Osteocyte (in vitro differentiated cells): Measurements from ENCODE around the gene EPN3. TPM values are rescaled to one million over a fixed set of nuclear protein-coding genes. Genes with fewer than 3 reads are reported as not detected.
A peak's percentile ranks its signal among the peaks of the same experiment; 100 is the strongest.

Experiments
- DNase-seq: peaks from one replicate; pipeline ENCODE4 v3.0.0; 2021; ENCODE audit warnings: mixed read lengths; ENCODE audit not compliant: unreplicated experiment; ENCODE audit errors: extremely low spot score
- H3K27ac Mint-ChIP-seq: one replicate; pipeline ENCODE4 v1.8.0; 2021; ENCODE audit warnings: mild to moderate bottlenecking, mixed read lengths; ENCODE audit not compliant: unreplicated experiment
- H3K27me3 Mint-ChIP-seq: one replicate; pipeline ENCODE4 v1.8.0; 2021; ENCODE audit warnings: mixed read lengths; ENCODE audit not compliant: unreplicated experiment
- H3K36me3 Mint-ChIP-seq: one replicate; pipeline ENCODE4 v1.8.0; 2021; ENCODE audit warnings: mixed read lengths; ENCODE audit not compliant: unreplicated experiment
- H3K4me1 Mint-ChIP-seq: one replicate; pipeline ENCODE4 v1.8.0; 2021; ENCODE audit warnings: mixed read lengths; ENCODE audit not compliant: unreplicated experiment
- H3K4me3 Mint-ChIP-seq: one replicate; pipeline ENCODE4 v1.8.0; 2021; ENCODE audit warnings: mild to moderate bottlenecking, moderate library complexity, mixed read lengths; ENCODE audit not compliant: unreplicated experiment
- H3K9me3 Mint-ChIP-seq: one replicate; pipeline ENCODE4 v1.8.0; 2021; ENCODE audit warnings: mixed read lengths; ENCODE audit not compliant: unreplicated experiment
- CTCF ChIP-seq: fragments of 200-600 bp; sonication (generic); IDR thresholded peaks from 2 replicates; pipeline ENCODE4 v1.5.0; 2021; ENCODE audit warnings: antibody characterized with exemption, mild to moderate bottlenecking, moderate library complexity
- total RNA-seq: library from RNA; stranded (reverse); gene quantifications from 2 replicates; pipeline ENCODE4 v1.2.1, GENCODE V29; 2021

EPN3 gene
- total RNA-seq, 1 donor from 2014 or later, result not detected

- Mint-ChIP-seq H3K4me1 (peaks cover 16% of the 10 kb centered on the region), H3K27ac (no peak overlapping the region), H3K27me3 (no peaks in the 10 kb centered on the region), H3K4me3 (peak overlapping the region; percentile 76), H3K36me3 (no peaks in the 10 kb centered on the region), H3K9me3 (no peaks in the 10 kb centered on the region)
- no peak for DNase-seq
- TF ChIP-seq CTCF, result no peak
Measured at GRCh38 chr17:50546701-50547034, 14.1 kb downstream of the EPN3 start.

- H3K4me1 Mint-ChIP-seq, result peaks cover 14% of the 10 kb centered on the region
Measured at GRCh38 chr17:50547035-50547735, 14.7 kb downstream of the EPN3 start, which contains the start of gene SPATA20. SPATA20 (plus strand) TSS chr17:50547174; CDS start chr17:50547209, 35 bp downstream.

GRCh38 chr17:50547736-50548083 lies 15.2 kb downstream of the EPN3 start:
- H3K4me1 Mint-ChIP-seq, result peaks cover 9% of the 10 kb centered on the region
- no peak for TF ChIP-seq CTCF
- H3K27ac Mint-ChIP-seq, result peak overlapping the region; percentile 62
- no peaks in the 10 kb centered on the region for H3K9me3 Mint-ChIP-seq
- DNase-seq, result no peak
- peak overlapping the region; percentile 76 for H3K4me3 Mint-ChIP-seq
- H3K36me3 Mint-ChIP-seq, result peaks cover 2% of the 10 kb centered on the region
- no peaks in the 10 kb centered on the region for H3K27me3 Mint-ChIP-seq

More at GRCh38 chr17:50547035-50547735, 14.7 kb downstream of the EPN3 start, which contains the start of gene SPATA20:
- Mint-ChIP-seq H3K27ac (peak within 1 kb of the TSS; percentile 62), H3K36me3 (no peaks in the 10 kb centered on the region), H3K27me3 (no peaks in the 10 kb centered on the region), H3K4me3 (peak within 1 kb of the TSS; percentile 76), H3K9me3 (no peaks in the 10 kb centered on the region)
- TF ChIP-seq CTCF, result peak; percentile 97
- DNase-seq, result peak; percentile 97

GRCh38 chr17:50548831-50549230 lies 16.3 kb downstream of the EPN3 start:
- peaks cover 9% of the 10 kb centered on the region for H3K4me1 Mint-ChIP-seq
- H3K36me3 Mint-ChIP-seq, result peaks cover 2% of the 10 kb centered on the region
- no peak for TF ChIP-seq CTCF
- no peak overlapping the region for H3K27ac Mint-ChIP-seq
- H3K4me3 Mint-ChIP-seq, result no peak overlapping the region
- DNase-seq, result no peak
- H3K27me3 Mint-ChIP-seq, result no peaks in the 10 kb centered on the region
- H3K9me3 Mint-ChIP-seq, result no peaks in the 10 kb centered on the region

- no peak overlapping the region for H3K4me3 Mint-ChIP-seq
- peaks cover 9% of the 10 kb centered on the region for H3K4me1 Mint-ChIP-seq
- H3K9me3 Mint-ChIP-seq, result no peaks in the 10 kb centered on the region
- H3K27ac Mint-ChIP-seq, result no peak overlapping the region
- H3K27me3 Mint-ChIP-seq, result no peaks in the 10 kb centered on the region
- DNase-seq, result no peak
- TF ChIP-seq CTCF, result no peak
- H3K36me3 Mint-ChIP-seq, result peaks cover 2% of the 10 kb centered on the region
Measured at GRCh38 chr17:50549256-50549941, 16.9 kb downstream of the EPN3 start.
